Measurements from ENCODE around the gene IGSF9.
A peak's percentile ranks its signal among the peaks of the same experiment; 100 is the strongest.

The IGSF9 gene

DNA sequence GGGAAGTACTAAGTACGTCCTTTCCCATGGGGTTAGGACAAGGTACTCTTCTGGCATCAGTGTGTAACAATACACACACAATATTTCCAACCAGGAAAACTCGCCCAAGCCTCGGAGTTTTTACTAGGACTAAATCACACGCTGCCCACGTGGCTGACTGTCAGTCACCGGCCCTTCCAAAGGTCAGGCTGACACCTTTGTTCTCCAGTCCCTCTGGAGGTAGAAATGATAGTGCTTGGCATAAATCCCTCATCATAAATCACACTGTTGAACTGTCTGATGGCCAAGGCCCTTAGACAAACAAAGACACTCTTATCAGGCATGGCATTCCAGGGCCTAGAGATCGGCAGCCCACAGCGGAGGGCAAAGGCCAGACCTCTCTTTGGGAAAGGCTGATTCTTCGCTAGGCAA lies 25.5 kb upstream of the IGSF9 start:
- Mint-ChIP-seq H3K9me3 (no peaks in the 10 kb centered on the region), H3K27ac (no peak overlapping the region), H3K27me3 (ENCODE audit: low read depth) (peaks cover 13% of the 10 kb centered on the region), H3K4me3 (no peak overlapping the region), H3K4me1 (no peaks in the 10 kb centered on the region), H3K36me3 (ENCODE audit: low read depth) (no peaks in the 10 kb centered on the region)
- TF ChIP-seq, protein P1, sequence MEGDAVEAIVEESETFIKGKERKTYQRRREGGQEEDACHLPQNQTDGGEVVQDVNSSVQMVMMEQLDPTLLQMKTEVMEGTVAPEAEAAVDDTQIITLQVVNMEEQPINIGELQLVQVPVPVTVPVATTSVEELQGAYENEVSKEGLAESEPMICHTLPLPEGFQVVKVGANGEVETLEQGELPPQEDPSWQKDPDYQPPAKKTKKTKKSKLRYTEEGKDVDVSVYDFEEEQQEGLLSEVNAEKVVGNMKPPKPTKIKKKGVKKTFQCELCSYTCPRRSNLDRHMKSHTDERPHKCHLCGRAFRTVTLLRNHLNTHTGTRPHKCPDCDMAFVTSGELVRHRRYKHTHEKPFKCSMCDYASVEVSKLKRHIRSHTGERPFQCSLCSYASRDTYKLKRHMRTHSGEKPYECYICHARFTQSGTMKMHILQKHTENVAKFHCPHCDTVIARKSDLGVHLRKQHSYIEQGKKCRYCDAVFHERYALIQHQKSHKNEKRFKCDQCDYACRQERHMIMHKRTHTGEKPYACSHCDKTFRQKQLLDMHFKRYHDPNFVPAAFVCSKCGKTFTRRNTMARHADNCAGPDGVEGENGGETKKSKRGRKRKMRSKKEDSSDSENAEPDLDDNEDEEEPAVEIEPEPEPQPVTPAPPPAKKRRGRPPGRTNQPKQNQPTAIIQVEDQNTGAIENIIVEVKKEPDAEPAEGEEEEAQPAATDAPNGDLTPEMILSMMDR (IDR thresholded peaks at IDR 0.05; ENCODE audit: unreplicated experiment in 3 of 3), result no peak

DNA sequence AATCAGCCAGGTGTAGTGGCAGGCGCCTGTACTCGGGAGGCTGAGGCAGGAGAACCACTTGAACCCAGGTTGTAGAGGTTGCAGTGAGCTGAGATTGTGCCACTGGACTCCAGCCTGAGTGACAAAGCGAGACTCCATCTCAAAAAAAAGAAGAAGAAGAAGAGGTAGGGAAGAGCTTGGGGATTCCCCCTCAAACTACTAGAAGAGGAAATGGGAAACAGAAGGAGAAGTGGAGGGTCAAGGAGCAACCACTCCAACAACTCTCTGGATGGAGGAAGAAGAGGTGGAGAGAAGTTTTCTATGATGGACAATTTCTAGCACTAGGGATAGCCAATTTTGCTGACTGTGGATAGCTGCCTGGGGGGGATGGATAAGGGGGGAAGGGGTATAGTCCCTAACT lies 23.5 kb upstream of the IGSF9 start:
- no peaks in the 10 kb centered on the region for H3K9me3 Mint-ChIP-seq
- no peaks in the 10 kb centered on the region for H3K4me1 Mint-ChIP-seq
- H3K36me3 Mint-ChIP-seq (ENCODE audit: low read depth), result no peaks in the 10 kb centered on the region
- H3K27me3 Mint-ChIP-seq (ENCODE audit: low read depth), result peaks cover 24% of the 10 kb centered on the region
- H3K27ac Mint-ChIP-seq, result no peak overlapping the region
- no peak overlapping the region for H3K4me3 Mint-ChIP-seq
- TF ChIP-seq, protein P1 (IDR thresholded peaks at IDR 0.05; ENCODE audit: unreplicated experiment in 3 of 3), result no peak

DNA sequence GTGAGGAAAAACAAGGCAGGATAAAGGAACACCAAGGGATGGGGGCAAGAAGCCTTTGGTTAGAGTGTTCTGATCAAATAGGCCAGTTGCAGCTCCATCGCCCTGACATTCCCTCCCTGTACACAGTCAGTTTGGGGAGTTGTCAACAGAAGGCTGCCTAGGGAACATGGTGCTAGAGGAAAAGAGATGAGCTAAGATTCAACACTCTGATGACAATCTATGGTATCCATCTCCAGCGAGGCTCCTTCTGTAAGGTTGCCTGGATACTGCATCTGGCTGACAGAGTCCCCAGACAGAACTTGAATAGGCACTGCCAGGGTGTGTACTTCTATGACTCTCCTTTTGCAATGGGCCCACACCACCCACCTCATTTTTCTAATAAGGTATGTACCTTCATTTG lies 19.9 kb upstream of the IGSF9 start:
- H3K27me3 Mint-ChIP-seq (ENCODE audit: low read depth), result peaks cover 27% of the 10 kb centered on the region
- H3K4me3 Mint-ChIP-seq, result no peak overlapping the region
- TF ChIP-seq, protein P1 (IDR thresholded peaks at IDR 0.05; ENCODE audit: unreplicated experiment in 3 of 3), result no peak
- no peak overlapping the region for H3K27ac Mint-ChIP-seq
- peaks cover 10% of the 10 kb centered on the region for H3K4me1 Mint-ChIP-seq
- no peaks in the 10 kb centered on the region for H3K36me3 Mint-ChIP-seq (ENCODE audit: low read depth)
- H3K9me3 Mint-ChIP-seq, result no peaks in the 10 kb centered on the region

DNA sequence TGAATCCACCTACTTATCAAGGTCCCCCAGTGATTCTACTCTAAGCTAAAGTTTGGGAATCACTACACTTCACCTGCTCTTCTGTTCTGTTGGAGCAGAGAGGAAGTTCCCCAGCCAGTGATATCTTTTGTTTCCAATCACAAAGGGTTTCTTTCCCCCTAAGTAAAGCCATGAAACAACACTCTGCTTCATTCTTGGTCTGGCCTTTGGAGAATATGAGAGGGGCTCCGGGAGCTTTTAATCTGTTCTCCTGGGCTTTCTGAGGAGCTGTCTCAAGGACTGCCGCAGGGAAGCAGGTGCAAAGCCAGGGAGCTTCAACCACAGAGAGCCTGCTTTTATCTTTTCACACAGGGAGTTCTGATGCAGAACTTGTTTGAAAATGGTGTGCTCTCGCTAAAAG lies 18.7 kb upstream of the IGSF9 start:
- no peak overlapping the region for H3K27ac Mint-ChIP-seq
- no peak overlapping the region for H3K4me3 Mint-ChIP-seq
- H3K9me3 Mint-ChIP-seq, result no peaks in the 10 kb centered on the region
- H3K36me3 Mint-ChIP-seq (ENCODE audit: low read depth), result no peaks in the 10 kb centered on the region
- H3K4me1 Mint-ChIP-seq, result peaks cover 10% of the 10 kb centered on the region
- H3K27me3 Mint-ChIP-seq (ENCODE audit: low read depth), result peaks cover 27% of the 10 kb centered on the region
- TF ChIP-seq, protein P1 (IDR thresholded peaks at IDR 0.05; ENCODE audit: unreplicated experiment in 3 of 3), result no peak

DNA sequence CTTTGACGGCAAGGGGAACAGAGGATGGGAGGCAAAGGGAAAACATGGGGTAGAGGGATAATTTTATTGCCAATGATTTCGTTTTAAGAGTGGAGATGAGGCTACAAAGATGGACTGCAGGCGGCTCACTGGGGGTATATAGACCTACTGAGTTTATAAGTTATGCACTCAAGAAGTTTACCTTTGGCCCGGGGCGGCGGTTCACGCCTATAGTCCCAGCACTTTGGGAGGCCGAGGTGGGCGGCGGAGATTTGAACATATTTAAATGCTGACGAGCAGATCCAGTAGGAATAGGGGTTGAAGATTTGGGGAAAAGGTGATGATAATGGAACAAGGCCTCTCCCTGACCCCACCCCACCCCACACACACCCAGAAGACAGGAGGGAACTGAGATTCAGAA lies 16.8 kb upstream of the IGSF9 start:
- Mint-ChIP-seq H3K36me3 (ENCODE audit: low read depth) (no peaks in the 10 kb centered on the region), H3K27ac (no peak overlapping the region), H3K4me3 (no peak overlapping the region), H3K27me3 (ENCODE audit: low read depth) (peaks cover 24% of the 10 kb centered on the region), H3K4me1 (peaks cover 10% of the 10 kb centered on the region), H3K9me3 (no peaks in the 10 kb centered on the region)
- TF ChIP-seq, protein P1 (IDR thresholded peaks at IDR 0.05; ENCODE audit: unreplicated experiment in 3 of 3), result no peak

DNA sequence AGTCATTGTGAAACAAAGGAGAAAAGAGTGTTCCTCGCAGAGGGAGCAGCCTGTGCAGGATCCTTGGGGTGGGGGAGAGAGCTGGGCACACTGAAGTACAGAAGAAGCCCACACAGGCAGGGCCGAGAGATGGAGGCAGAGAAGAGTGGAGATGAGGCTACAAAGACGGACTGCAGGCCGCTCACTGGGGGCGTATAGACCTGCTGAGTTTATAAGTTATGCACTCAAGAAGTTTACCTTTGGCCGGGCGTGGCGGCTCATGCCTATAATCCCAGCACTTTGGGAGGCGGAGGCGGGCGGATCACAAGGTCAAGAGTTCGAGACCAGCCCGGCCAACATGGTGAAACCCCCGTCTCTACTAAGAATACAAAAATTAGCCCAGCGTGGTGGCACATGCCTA lies 16.2 kb upstream of the IGSF9 start:
- no peaks in the 10 kb centered on the region for H3K9me3 Mint-ChIP-seq
- peak overlapping the region in 2 of 3 experiments; percentile 70 to 94 for H3K27ac Mint-ChIP-seq
- no peaks in the 10 kb centered on the region for H3K36me3 Mint-ChIP-seq (ENCODE audit: low read depth)
- H3K4me1 Mint-ChIP-seq, result peaks cover 10% of the 10 kb centered on the region
- TF ChIP-seq, protein P1 (IDR thresholded peaks at IDR 0.05; ENCODE audit: unreplicated experiment in 3 of 3), result no peak
- peak overlapping the region in 2 of 3 experiments; percentile 47 to 69 for H3K4me3 Mint-ChIP-seq
- peaks cover 24% of the 10 kb centered on the region for H3K27me3 Mint-ChIP-seq (ENCODE audit: low read depth)

Data from nephron (organoid).